ENCODE data around the gene CPA1. TPM values are rescaled to one million over a fixed set of nuclear protein-coding genes. Genes with fewer than 3 reads are reported as not detected.

Gene CPA1
- total and polyA plus RNA-seq, 9 of the 15 experiments (the other 6 are each of a cell fraction or from before 2014, with no cell fraction given): 6.5 TPM; not detected in 8

DNA sequence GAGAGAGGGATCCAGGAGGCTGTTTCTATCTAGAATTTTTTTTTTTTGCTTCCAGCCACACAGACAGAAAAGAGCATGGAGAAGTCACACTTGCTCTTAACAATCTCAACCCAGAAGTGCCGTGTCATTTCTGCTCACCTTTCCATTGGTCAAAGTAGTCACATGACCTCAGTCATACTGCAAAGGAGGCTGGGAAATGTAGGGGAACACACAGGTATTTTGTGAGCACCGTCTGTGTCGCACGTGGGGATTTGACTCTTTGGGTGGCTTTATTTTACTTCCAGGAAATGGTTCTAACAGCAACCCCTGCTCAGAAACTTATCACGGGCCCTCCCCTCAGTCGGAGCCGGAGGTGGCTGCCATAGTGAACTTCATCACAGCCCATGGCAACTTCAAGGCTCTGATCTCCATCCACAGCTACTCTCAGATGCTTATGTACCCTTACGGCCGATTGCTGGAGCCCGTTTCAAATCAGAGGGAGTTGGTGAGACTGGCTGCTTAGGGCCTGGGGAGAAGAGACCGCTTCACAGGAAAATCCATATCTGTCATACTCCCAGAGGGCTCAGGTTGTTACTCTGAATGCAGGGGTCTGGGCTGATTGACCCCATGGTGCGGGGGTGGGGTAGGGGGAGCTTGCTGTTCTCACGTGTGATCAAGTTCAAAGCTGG is 13.1 kb upstream of the CPA1 start (continued):
- TF ChIP-seq HMG20B (CRISPR knock-in tag; IDR thresholded peaks at IDR 0.05) (no peak), ZZZ3 (IDR thresholded peaks at IDR 0.05) (no peak), C11orf30 (IDR thresholded peaks at IDR 0.05; ENCODE audit: low read depth) (peak; percentile 60; the same call in 1 of the 2 replicates), STAG1 (CRISPR knock-in tag; IDR thresholded peaks at IDR 0.05; ENCODE audit: borderline replicate concordance) (no peak), PML (IDR thresholded peaks at IDR 0.05; ENCODE audit: low read length) (no peak), KDM2B (CRISPR knock-in tag; IDR thresholded peaks at IDR 0.05) (no peak), EHMT2 (IDR thresholded peaks at IDR 0.05) (peak; percentile 42; the same call in 1 of the 2 replicates), MYNN (IDR thresholded peaks at IDR 0.05) (no peak), MYNN (CRISPR knock-in tag; IDR thresholded peaks at IDR 0.05) (no peak), NFYB (IDR thresholded peaks at IDR 0.05; ENCODE audit: extremely low read depth, insufficient read length) (peak; percentile 34), ZNF445 (CRISPR knock-in tag; IDR thresholded peaks at IDR 0.05; ENCODE audit: low read depth) (no peak), RBM39 (optimal IDR thresholded peaks at IDR 0.05; ENCODE audit: low read depth, low read length) (no peak), TEAD2 (tag; IDR thresholded peaks at IDR 0.05) (no peak), MAFF (IDR thresholded peaks at IDR 0.05; ENCODE audit: low read length) (no peak), ZNF707 (CRISPR knock-in tag; conservative IDR thresholded peaks at IDR 0.05) (no peak), RNF2 (IDR thresholded peaks at IDR 0.05) (no peak), ZNF41 (CRISPR knock-in tag; conservative IDR thresholded peaks at IDR 0.05) (no peak), TBP (optimal IDR thresholded peaks at IDR 0.05; ENCODE audit: low read depth, low read length) (no peak), FOXA3 (CRISPR knock-in tag; conservative IDR thresholded peaks at IDR 0.05 in 1 of 2, IDR thresholded peaks at IDR 0.05 in 1 of 2) (no peak)
- TF ChIP-seq, protein P1, sequence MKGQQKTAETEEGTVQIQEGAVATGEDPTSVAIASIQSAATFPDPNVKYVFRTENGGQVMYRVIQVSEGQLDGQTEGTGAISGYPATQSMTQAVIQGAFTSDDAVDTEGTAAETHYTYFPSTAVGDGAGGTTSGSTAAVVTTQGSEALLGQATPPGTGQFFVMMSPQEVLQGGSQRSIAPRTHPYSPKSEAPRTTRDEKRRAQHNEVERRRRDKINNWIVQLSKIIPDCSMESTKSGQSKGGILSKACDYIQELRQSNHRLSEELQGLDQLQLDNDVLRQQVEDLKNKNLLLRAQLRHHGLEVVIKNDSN (CRISPR knock-in tag; IDR thresholded peaks at IDR 0.05): peak; percentile 89
- TF ChIP-seq, protein P2, sequence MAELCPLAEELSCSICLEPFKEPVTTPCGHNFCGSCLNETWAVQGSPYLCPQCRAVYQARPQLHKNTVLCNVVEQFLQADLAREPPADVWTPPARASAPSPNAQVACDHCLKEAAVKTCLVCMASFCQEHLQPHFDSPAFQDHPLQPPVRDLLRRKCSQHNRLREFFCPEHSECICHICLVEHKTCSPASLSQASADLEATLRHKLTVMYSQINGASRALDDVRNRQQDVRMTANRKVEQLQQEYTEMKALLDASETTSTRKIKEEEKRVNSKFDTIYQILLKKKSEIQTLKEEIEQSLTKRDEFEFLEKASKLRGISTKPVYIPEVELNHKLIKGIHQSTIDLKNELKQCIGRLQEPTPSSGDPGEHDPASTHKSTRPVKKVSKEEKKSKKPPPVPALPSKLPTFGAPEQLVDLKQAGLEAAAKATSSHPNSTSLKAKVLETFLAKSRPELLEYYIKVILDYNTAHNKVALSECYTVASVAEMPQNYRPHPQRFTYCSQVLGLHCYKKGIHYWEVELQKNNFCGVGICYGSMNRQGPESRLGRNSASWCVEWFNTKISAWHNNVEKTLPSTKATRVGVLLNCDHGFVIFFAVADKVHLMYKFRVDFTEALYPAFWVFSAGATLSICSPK (IDR thresholded peaks at IDR 0.05; ENCODE audit: borderline replicate concordance): no peak
- TF ChIP-seq, protein P3, sequence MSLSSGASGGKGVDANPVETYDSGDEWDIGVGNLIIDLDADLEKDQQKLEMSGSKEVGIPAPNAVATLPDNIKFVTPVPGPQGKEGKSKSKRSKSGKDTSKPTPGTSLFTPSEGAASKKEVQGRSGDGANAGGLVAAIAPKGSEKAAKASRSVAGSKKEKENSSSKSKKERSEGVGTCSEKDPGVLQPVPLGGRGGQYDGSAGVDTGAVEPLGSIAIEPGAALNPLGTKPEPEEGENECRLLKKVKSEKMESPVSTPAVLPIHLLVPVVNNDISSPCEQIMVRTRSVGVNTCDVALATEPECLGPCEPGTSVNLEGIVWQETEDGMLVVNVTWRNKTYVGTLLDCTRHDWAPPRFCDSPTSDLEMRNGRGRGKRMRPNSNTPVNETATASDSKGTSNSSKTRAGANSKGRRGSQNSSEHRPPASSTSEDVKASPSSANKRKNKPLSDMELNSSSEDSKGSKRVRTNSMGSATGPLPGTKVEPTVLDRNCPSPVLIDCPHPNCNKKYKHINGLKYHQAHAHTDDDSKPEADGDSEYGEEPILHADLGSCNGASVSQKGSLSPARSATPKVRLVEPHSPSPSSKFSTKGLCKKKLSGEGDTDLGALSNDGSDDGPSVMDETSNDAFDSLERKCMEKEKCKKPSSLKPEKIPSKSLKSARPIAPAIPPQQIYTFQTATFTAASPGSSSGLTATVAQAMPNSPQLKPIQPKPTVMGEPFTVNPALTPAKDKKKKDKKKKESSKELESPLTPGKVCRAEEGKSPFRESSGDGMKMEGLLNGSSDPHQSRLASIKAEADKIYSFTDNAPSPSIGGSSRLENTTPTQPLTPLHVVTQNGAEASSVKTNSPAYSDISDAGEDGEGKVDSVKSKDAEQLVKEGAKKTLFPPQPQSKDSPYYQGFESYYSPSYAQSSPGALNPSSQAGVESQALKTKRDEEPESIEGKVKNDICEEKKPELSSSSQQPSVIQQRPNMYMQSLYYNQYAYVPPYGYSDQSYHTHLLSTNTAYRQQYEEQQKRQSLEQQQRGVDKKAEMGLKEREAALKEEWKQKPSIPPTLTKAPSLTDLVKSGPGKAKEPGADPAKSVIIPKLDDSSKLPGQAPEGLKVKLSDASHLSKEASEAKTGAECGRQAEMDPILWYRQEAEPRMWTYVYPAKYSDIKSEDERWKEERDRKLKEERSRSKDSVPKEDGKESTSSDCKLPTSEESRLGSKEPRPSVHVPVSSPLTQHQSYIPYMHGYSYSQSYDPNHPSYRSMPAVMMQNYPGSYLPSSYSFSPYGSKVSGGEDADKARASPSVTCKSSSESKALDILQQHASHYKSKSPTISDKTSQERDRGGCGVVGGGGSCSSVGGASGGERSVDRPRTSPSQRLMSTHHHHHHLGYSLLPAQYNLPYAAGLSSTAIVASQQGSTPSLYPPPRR (CRISPR knock-in tag; IDR thresholded peaks at IDR 0.05; ENCODE audit: borderline replicate concordance): no peak

Data from K562 (cell line).